ENCODE data around the gene KLHL22. TPM values are rescaled to one million over a fixed set of nuclear protein-coding genes. Genes with fewer than 3 reads are reported as not detected.

The KLHL22 gene
- total and polyA plus RNA-seq, 4 donors: 12.1 to 28.3 (median 18.8) TPM

DNA sequence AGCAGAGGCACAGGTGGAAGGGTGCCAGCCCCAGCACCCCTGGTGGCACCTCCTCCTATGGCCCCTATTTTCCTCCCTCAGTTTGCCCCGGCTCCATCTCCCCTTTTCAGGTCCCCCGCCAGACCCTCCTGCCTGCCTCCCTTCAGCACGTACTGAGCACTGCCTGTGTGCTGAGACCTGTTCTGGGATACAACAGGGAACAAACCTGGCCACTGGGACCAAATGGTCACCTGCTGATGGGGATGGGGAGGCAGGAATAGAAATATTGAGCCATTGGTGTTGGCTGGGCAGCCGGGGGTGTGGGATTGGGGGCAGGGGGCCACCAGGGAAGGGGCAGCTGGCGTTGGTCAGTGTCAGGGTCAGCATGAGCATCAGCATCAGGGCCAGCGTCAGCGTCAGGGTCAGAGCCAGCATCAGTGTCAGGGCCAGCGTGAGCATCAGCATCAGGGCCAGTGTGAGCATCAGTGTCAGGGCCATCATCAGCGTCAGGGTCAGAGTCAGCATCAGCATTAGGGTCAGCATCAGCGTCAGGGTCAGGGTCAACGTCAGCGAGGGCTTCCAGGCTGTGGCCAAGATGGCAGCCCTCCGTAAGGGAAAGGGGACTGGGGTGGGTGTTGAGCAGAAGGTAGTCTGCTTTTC lies 94.1 kb downstream of the KLHL22 start:
- Histone ChIP-seq H3K4me3 (no peak overlapping the region), H3K27me3 (ENCODE audit: control insufficient read depth in 3 of 3, insufficient read depth in 3 of 3, low read length in 2 of 3) (no peaks in the 10 kb centered on the region), H3K27ac (ENCODE audit: low read depth in 1 of 2, low read length in 1 of 2) (no peak overlapping the region), H3K4me1 (ENCODE audit: control insufficient read depth in 5 of 5, insufficient read depth in 5 of 5, low read length in 5 of 5) (peaks cover 0 to 11% (median 3%) of the 10 kb centered on the region in 5 donors), H3K9ac (ENCODE audit: insufficient read depth in 1 of 2, low read length in 2 of 2) (no peak overlapping the region), H3K36me3 (ENCODE audit: control insufficient read depth in 4 of 4, insufficient read depth in 4 of 4, low read length in 4 of 4) (peaks cover 0 to 30% (median 12%) of the 10 kb centered on the region in 4 donors), H3K9me3 (ENCODE audit: control insufficient read depth in 4 of 4, insufficient read depth in 3 of 4, low read length in 3 of 4) (no peaks in the 10 kb centered on the region)
- DNase-seq (no peak), ATAC-seq (ENCODE audit: insufficient read depth, low FRiP score) (no peak)
- TF ChIP-seq, protein P1, sequence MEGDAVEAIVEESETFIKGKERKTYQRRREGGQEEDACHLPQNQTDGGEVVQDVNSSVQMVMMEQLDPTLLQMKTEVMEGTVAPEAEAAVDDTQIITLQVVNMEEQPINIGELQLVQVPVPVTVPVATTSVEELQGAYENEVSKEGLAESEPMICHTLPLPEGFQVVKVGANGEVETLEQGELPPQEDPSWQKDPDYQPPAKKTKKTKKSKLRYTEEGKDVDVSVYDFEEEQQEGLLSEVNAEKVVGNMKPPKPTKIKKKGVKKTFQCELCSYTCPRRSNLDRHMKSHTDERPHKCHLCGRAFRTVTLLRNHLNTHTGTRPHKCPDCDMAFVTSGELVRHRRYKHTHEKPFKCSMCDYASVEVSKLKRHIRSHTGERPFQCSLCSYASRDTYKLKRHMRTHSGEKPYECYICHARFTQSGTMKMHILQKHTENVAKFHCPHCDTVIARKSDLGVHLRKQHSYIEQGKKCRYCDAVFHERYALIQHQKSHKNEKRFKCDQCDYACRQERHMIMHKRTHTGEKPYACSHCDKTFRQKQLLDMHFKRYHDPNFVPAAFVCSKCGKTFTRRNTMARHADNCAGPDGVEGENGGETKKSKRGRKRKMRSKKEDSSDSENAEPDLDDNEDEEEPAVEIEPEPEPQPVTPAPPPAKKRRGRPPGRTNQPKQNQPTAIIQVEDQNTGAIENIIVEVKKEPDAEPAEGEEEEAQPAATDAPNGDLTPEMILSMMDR (IDR thresholded peaks at IDR 0.05; ENCODE audit: control extremely low read depth, extremely low read depth): no peak
- WGBS, 2 donors: 95 to 96% methylated on average over 13 of the region's 13 CpGs

DNA sequence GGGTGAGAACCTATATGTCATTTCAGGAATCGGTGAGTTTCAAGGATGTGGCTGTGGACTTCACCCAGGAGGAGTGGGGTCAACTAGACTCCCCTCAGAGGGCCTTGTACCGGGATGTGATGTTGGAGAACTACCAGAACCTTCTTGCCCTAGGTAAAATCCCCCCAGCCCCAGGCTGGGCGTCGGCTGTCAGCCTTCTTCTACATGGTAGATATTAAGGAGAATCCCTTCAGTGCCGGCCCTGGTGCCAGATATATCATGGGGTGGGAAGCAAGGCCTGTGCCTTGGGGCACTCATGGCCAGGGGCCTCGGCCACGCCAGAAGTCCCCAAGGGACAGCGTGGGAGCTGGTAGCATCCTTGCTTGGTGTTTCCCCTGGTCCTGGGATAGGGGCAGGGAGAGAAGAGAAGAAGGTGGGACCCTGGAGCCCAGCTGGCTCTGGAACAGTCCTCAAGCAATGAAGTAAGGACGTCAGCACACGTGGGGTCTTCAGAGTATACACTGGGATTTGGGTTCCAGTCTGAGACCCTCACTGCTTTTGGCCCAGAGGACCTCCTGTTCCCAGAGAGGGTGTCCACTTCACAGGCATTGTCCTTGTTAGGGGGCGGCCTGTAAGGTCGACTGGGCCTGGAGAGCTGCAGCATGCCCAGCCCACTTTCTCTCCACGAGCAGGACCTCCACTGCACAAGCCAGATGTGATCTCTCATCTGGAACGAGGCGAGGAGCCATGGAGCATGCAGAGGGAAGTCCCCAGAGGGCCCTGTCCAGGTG lies 94.8 kb downstream of the KLHL22 start:
- Histone ChIP-seq H3K4me1 (ENCODE audit: control insufficient read depth in 5 of 5, insufficient read depth in 5 of 5, low read length in 5 of 5) (peaks cover 0 to 18% (median 3%) of the 10 kb centered on the region in 5 donors), H3K36me3 (ENCODE audit: control insufficient read depth in 4 of 4, insufficient read depth in 4 of 4, low read length in 4 of 4) (peaks cover 0 to 23% (median 12%) of the 10 kb centered on the region in 4 donors), H3K4me3 (no peak overlapping the region), H3K27me3 (ENCODE audit: control insufficient read depth in 3 of 3, insufficient read depth in 3 of 3, low read length in 2 of 3) (no peaks in the 10 kb centered on the region), H3K27ac (ENCODE audit: low read depth in 1 of 2, low read length in 1 of 2) (no peak overlapping the region), H3K9ac (ENCODE audit: insufficient read depth in 1 of 2, low read length in 2 of 2) (no peak overlapping the region), H3K9me3 (ENCODE audit: control insufficient read depth in 4 of 4, insufficient read depth in 3 of 4, low read length in 3 of 4) (no peaks in the 10 kb centered on the region)
- ATAC-seq (ENCODE audit: insufficient read depth, low FRiP score) (no peak), DNase-seq (no peak)
- 94% methylated on average over 15 of the region's 15 CpGs for WGBS, 2 donors
- TF ChIP-seq, protein P1 (IDR thresholded peaks at IDR 0.05; ENCODE audit: control extremely low read depth, extremely low read depth): no peak

DNA sequence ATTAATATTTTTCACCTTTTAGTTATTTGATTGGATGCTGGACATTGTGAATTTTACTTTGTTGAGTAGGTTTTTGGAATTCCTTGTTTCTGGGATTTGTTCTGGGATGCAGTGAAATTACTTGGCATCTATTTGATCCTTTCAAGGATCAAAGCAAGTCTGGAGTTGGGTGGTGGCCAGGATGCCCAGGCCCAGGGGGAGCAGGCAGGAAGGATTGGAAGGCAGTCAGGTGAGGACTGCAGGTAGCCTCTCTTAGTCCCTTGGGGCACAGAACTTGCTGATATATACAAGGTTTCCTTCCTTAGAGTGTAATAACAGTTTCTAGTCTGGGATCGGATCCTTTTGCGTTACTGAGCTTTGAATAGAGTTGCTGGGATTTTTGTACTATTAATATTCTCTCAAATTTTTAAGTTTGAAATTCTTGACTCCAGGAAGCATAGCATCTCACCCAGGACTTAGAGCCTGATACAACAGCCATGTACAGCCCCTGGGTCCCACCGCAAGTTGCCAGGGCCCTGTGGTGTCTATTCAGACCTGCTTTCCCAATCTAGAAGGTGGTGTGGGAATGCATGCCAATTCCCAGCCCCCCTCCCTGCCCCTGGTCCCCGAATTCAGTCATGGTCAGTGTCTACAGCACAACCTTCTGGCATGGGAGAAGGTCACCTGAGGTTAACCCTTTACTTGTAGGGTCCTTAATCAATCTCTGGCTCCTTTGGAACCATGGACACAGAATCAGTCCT lies 95.6 kb downstream of the KLHL22 start:
- WGBS, 2 donors: 63 to 86% methylated on average over 4 of the region's 4 CpGs
- no peak for DNase-seq
- Histone ChIP-seq H3K27ac (ENCODE audit: low read depth in 1 of 2, low read length in 1 of 2) (no peak overlapping the region), H3K27me3 (ENCODE audit: control insufficient read depth in 3 of 3, insufficient read depth in 3 of 3, low read length in 2 of 3) (no peaks in the 10 kb centered on the region), H3K9me3 (ENCODE audit: control insufficient read depth in 4 of 4, insufficient read depth in 3 of 4, low read length in 3 of 4) (no peaks in the 10 kb centered on the region), H3K36me3 (ENCODE audit: control insufficient read depth in 4 of 4, insufficient read depth in 4 of 4, low read length in 4 of 4) (peaks cover 0 to 16% (median 12%) of the 10 kb centered on the region in 4 donors), H3K4me1 (ENCODE audit: control insufficient read depth in 5 of 5, insufficient read depth in 5 of 5, low read length in 5 of 5) (peaks cover 0 to 25% (median 5%) of the 10 kb centered on the region in 5 donors), H3K9ac (ENCODE audit: insufficient read depth in 1 of 2, low read length in 2 of 2) (no peak overlapping the region), H3K4me3 (no peak overlapping the region)
- ATAC-seq (ENCODE audit: insufficient read depth, low FRiP score): no peak
- TF ChIP-seq, protein P1 (IDR thresholded peaks at IDR 0.05; ENCODE audit: control extremely low read depth, extremely low read depth): no peak

Data from lung (tissue), 12 donors.